Stimulated activated naive B cell treated with anti-CD40 and anti-IgM and Interleukin-4, amounts not matched to agents 10 μg/mL and 1 μg/mL and 100 μg/mL, for 72 hours (primary cell): ENCODE results near the gene MYO7A.

Experiments used
- ATAC-seq, 2 donors: fragments of 150-1000 bp; cut with Tn5 transposase; replicated peaks; 2 replicates each; pipeline ENCODE4 v1.10.0; 2021; ENCODE audit warnings: moderate library complexity in 1 of 2
- DNase-seq: peaks from one replicate; pipeline ENCODE4 v3.0.0; 2021
- H3K27ac Mint-ChIP-seq: one replicate; pipeline ENCODE4 v1.8.0; 2022; ENCODE audit warnings: mild to moderate bottlenecking, mixed read lengths
- H3K27me3 Mint-ChIP-seq, 2 donors: one replicate each; pipeline ENCODE4 v1.8.0; 2022; ENCODE audit warnings: mixed read lengths in 2 of 2
- H3K36me3 Mint-ChIP-seq, 2 donors: one replicate each; pipeline ENCODE4 v1.8.0; 2022; ENCODE audit warnings: mixed read lengths in 2 of 2, mild to moderate bottlenecking in 1 of 2
- H3K4me1 Mint-ChIP-seq, 2 donors: one replicate each; pipeline ENCODE4 v1.8.0; 2022; ENCODE audit warnings: mixed read lengths in 2 of 2, mild to moderate bottlenecking in 1 of 2
- H3K4me3 Mint-ChIP-seq, 2 donors: one replicate each; pipeline ENCODE4 v1.8.0; 2022; ENCODE audit warnings: mild to moderate bottlenecking in 2 of 2, mixed read lengths in 2 of 2, moderate library complexity in 1 of 2
- H3K9me3 Mint-ChIP-seq, 2 donors: one replicate each; pipeline ENCODE4 v1.8.0; 2022; ENCODE audit warnings: mixed read lengths in 2 of 2, mild to moderate bottlenecking in 1 of 2

The MYO7A gene

DNA sequence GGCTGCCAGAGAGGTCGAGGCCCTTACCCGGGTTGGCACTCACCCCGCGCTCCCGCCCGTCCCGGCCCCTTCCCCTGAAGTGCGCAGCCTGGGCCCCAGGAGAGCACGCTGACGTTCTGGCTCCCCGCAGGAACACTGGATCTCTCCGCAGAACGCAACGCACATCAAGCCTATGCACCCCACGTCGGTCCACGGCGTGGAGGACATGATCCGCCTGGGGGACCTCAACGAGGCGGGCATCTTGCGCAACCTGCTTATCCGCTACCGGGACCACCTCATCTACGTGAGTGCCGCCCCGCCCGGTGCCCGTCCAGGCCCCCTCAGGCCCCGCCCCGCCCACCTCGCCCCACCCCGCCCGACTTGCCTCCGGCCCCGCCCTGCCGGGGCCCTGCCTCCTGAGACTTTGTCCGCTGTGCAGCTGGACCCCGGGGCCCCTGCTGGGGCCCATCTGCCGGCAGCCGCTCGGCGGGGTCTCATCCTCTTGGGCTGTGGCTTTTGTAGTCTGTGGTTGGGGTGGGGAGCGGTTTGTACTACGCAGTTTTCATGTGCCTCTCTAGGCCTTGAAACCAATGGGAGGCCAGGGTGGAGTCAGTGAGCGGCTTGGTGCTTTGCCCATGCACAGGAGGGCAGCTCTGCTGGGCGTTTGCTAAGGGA lies 19.7 kb downstream of the MYO7A start:
- H3K9me3 Mint-ChIP-seq, result no peaks in the 10 kb centered on the region
- H3K27me3 Mint-ChIP-seq, result peaks cover 21 to 28% of the 10 kb centered on the region in 2 donors
- peak overlapping the region; percentile 66 for H3K27ac Mint-ChIP-seq
- ATAC-seq (peak; percentile 31 to 41), DNase-seq (no peak)
- H3K4me3 Mint-ChIP-seq, result peak overlapping the region; percentile 58 to 59
- H3K4me1 Mint-ChIP-seq, result peaks cover 18 to 31% of the 10 kb centered on the region in 2 donors
- H3K36me3 Mint-ChIP-seq, result peaks cover 0 to 1% of the 10 kb centered on the region in 2 donors

DNA sequence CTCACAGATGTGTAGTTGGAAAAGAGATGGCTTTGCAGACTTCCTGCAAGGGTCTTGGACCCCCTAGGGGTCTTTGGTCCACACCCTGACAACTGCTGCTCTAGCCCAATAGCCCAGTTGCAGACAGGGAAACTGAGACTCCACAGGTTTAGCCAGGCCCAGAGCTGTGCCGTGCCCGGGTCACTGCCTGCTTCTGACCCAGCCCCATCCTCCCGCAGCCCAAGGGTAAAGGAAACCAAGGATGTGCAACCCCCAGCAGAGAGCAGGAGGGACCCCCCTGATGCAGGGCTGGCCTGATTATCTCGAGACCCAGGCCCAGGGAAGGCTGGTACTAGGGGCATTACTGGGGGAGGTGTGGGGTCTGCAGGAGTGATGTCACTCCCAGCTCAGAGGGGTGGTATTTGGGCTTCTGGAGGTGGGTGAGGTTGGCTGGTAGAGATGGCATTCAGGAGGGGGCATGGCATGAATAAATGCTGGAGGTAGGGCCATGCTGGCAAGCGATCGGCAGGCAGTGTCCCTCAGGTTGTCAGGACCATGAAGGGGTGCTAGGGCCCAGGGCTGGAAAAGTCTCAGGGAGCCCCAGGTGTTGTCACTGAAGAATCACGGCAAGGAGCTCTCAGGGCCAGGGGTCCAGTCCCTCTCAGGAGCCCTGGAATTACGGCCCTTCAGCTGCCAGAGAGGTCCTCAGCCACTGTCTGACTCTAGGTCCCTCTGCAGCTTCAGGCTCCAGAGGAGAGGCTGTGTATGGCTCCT lies 21.1 kb downstream of the MYO7A start:
- DNase-seq (no peak), ATAC-seq (no peak)
- no peak overlapping the region for H3K4me3 Mint-ChIP-seq

DNA sequence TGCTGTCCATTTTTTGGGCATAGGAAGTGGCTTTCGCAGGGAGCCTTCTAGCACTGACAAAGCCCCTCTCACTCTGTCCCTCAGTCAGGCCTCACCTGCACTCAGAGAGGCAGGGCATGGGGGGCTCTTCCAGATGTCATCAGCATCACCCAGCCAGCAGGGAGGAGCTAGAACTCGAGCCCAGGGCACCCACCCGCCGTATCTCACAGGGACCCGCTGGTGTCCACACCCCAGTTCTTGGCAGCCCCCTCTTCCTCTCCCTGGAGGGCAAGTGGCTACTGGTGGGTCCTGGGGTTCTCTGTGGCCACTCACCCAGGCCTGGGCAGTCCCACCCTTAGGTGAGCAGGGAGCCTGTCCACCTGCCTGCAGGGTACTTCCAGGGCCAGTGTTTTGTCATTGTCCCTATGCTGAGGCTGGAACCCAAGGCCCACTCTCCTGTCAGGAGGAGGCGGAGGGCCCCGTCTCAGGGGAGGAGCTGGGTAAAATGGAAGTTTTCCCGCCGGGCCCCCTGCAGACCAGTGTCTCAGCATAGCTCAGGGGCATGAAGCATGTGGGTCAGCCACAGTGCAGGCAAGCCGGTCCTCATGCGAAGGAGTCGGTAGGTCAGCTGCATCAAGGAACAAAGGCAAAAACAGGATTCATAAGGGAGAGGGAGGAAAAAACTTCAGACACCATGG lies 21.8 kb downstream of the MYO7A start:
- Mint-ChIP-seq H3K27ac (no peak overlapping the region), H3K36me3 (peaks cover 0 to 1% of the 10 kb centered on the region in 2 donors), H3K9me3 (no peaks in the 10 kb centered on the region), H3K4me3 (no peak overlapping the region), H3K4me1 (peaks cover 31 to 46% of the 10 kb centered on the region in 2 donors), H3K27me3 (peaks cover 31% of the 10 kb centered on the region in 2 donors)
- DNase-seq (no peak), ATAC-seq (no peak)

More for the DNA sequence above, 21.1 kb downstream of the MYO7A start:
- no peaks in the 10 kb centered on the region for H3K9me3 Mint-ChIP-seq
- H3K27ac Mint-ChIP-seq, result no peak overlapping the region
- H3K27me3 Mint-ChIP-seq, result peaks cover 31% of the 10 kb centered on the region in 2 donors
- H3K36me3 Mint-ChIP-seq, result peaks cover 0 to 1% of the 10 kb centered on the region in 2 donors
- H3K4me1 Mint-ChIP-seq, result peaks cover 30 to 45% of the 10 kb centered on the region in 2 donors

DNA sequence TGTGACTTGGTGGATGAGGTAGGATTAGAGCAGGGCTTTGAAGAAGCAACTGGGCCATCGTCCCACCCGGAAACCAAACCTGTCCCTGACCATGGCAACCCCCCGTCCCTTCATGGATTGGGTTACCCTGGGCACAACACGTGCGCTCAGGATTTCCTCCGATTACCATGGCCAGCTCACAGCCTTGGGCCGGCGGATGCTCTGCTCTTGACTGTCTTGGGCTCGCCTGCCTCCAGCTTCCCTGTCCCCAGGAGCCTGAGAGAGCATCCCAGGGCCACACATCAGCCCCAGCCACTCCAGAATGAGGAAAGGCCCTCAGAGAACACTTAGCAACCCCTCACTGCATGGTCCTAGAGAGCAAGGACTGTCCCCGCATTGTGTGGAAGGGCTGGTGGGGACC lies 22.8 kb downstream of the MYO7A start:
- H3K9me3 Mint-ChIP-seq, result no peaks in the 10 kb centered on the region
- ATAC-seq (no peak), DNase-seq (no peak)
- no peak overlapping the region for H3K27ac Mint-ChIP-seq
- peaks cover 33 to 52% of the 10 kb centered on the region in 2 donors for H3K4me1 Mint-ChIP-seq
- no peak overlapping the region for H3K4me3 Mint-ChIP-seq
- H3K27me3 Mint-ChIP-seq, result peaks cover 30 to 34% of the 10 kb centered on the region in 2 donors
- H3K36me3 Mint-ChIP-seq, result peaks cover 0 to 1% of the 10 kb centered on the region in 2 donors

DNA sequence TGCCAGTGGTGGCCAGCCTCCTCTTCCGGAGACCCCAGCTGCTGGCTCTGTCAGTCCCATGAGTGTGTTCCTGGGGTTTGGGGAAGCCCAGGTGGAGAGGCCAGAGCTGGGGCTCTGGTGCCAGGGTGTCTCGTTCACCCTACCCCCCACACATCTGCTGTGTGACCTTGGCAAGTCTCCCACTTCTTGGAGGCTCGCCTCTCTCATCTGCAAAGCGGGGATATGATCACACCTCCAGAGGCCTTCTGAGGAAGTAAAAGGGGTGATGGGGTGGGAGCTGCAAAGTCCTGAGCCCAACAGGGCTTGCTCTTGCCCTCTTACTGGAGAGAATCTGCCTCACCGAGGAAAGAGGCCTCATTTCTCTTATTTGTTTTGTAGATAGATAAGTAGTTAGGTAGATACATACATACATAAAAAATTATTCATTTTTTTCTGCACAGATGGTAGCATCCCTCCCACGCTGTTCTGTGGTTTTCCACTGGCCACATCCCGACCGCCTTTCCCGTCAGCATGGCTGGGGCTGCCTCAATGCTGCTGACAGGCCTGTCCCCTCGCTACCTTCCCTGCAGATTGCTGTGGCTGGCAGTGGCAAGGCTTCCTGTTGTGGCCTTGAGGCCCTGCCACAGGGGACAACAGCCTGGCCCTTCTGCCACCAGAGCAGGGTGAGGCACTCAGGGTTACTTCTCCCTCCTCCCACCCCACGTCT lies 23.9 kb downstream of the MYO7A start:
- H3K27ac Mint-ChIP-seq, result peak overlapping the region; percentile 86

GRCh38 chr11:77152846-77153245 lies 24.8 kb downstream of the MYO7A start:
- H3K4me3 Mint-ChIP-seq, result peak overlapping the region; percentile 60 to 63

More for the DNA sequence above, 23.9 kb downstream of the MYO7A start:
- DNase-seq, result peak; percentile 63
- peaks cover 0 to 1% of the 10 kb centered on the region in 2 donors for H3K36me3 Mint-ChIP-seq
- peak; percentile 68 to 76 for ATAC-seq
- H3K27me3 Mint-ChIP-seq, result peaks cover 23 to 27% of the 10 kb centered on the region in 2 donors
- peaks cover 33 to 52% of the 10 kb centered on the region in 2 donors for H3K4me1 Mint-ChIP-seq
- no peaks in the 10 kb centered on the region for H3K9me3 Mint-ChIP-seq
- peak overlapping the region in 1 of 2 donors; percentile 60 for H3K4me3 Mint-ChIP-seq

GRCh38 chr11:77153276-77154185 lies 25.5 kb downstream of the MYO7A start:
- H3K27me3 Mint-ChIP-seq, result peaks cover 10 to 22% of the 10 kb centered on the region in 2 donors
- peaks cover 28 to 37% of the 10 kb centered on the region in 2 donors for H3K4me1 Mint-ChIP-seq
- DNase-seq (no peak), ATAC-seq (peak; percentile 8 to 35)
- no peaks in the 10 kb centered on the region for H3K9me3 Mint-ChIP-seq
- peak overlapping the region; percentile 49 to 66 for H3K4me3 Mint-ChIP-seq
- H3K27ac Mint-ChIP-seq, result peak overlapping the region; percentile 86
- H3K36me3 Mint-ChIP-seq, result peaks cover 0 to 1% of the 10 kb centered on the region in 2 donors

More at GRCh38 chr11:77152846-77153245, 24.8 kb downstream of the MYO7A start:
- Mint-ChIP-seq H3K27me3 (peaks cover 15 to 27% of the 10 kb centered on the region in 2 donors), H3K9me3 (no peaks in the 10 kb centered on the region), H3K27ac (peak overlapping the region; percentile 86), H3K36me3 (peaks cover 0 to 1% of the 10 kb centered on the region in 2 donors), H3K4me1 (peaks cover 33 to 43% of the 10 kb centered on the region in 2 donors)
- DNase-seq (no peak), ATAC-seq (no peak)

- ATAC-seq, result peak; percentile 4 to 22
- no peaks in the 10 kb centered on the region for H3K9me3 Mint-ChIP-seq
- H3K36me3 Mint-ChIP-seq, result peaks cover 0 to 1% of the 10 kb centered on the region in 2 donors
- H3K27me3 Mint-ChIP-seq, result peaks cover 12 to 17% of the 10 kb centered on the region in 2 donors
- no peak for DNase-seq
- H3K4me3 Mint-ChIP-seq, result peak overlapping the region in 1 of 2 donors; percentile 66
- peaks cover 28 to 37% of the 10 kb centered on the region in 2 donors for H3K4me1 Mint-ChIP-seq
- no peak overlapping the region for H3K27ac Mint-ChIP-seq
These were observed 26.5 kb downstream of the MYO7A start for GRCh38 chr11:77154381-77155081.

DNA sequence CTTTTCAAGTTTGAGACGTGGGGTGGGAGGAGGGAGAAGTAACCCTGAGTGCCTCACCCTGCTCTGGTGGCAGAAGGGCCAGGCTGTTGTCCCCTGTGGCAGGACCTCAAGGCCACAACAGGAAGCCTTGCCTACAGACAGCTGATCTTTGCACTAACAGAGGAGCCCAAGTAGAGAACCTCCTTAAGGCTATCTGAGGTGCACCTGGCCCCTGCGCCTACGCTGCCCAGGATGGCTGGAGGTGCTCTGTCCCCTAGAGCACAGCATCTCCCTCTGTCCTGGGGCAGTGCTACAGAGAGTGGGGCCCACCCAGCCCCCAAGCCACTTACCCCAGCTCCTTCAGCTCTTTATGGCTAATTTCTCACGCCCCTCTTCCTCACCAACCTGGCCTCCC lies 27.0 kb downstream of the MYO7A start:
- H3K36me3 Mint-ChIP-seq, result peaks cover 0 to 1% of the 10 kb centered on the region in 2 donors
- H3K4me3 Mint-ChIP-seq, result no peak overlapping the region
- H3K27ac Mint-ChIP-seq, result no peak overlapping the region
- peaks cover 28 to 37% of the 10 kb centered on the region in 2 donors for H3K4me1 Mint-ChIP-seq
- DNase-seq (no peak), ATAC-seq (peak; percentile 15 to 33)
- H3K9me3 Mint-ChIP-seq, result no peaks in the 10 kb centered on the region
- H3K27me3 Mint-ChIP-seq, result peaks cover 17% of the 10 kb centered on the region in 2 donors

GRCh38 chr11:77155556-77156130 lies 27.6 kb downstream of the MYO7A start:
- Mint-ChIP-seq H3K4me3 (no peak overlapping the region), H3K27me3 (peaks cover 17% of the 10 kb centered on the region in 2 donors), H3K4me1 (peaks cover 28 to 37% of the 10 kb centered on the region in 2 donors), H3K9me3 (no peaks in the 10 kb centered on the region), H3K36me3 (peaks cover 0 to 1% of the 10 kb centered on the region in 2 donors), H3K27ac (no peak overlapping the region)
- DNase-seq (no peak), ATAC-seq (no peak)

GRCh38 chr11:77156396-77157195 lies 28.6 kb downstream of the MYO7A start:
- no peak for ATAC-seq
- Mint-ChIP-seq H3K4me3 (no peak overlapping the region), H3K4me1 (peaks cover 26 to 33% of the 10 kb centered on the region in 2 donors), H3K27me3 (peaks cover 17 to 21% of the 10 kb centered on the region in 2 donors), H3K36me3 (peaks cover 0 to 1% of the 10 kb centered on the region in 2 donors), H3K9me3 (no peaks in the 10 kb centered on the region), H3K27ac (no peak overlapping the region)
- DNase-seq, result no peak
